K562 (cell line): ENCODE measurements around the gene NOTCH1. TPM values are rescaled to one million over a fixed set of nuclear protein-coding genes. Genes with fewer than 3 reads are reported as not detected.

Source experiments
- ATAC-seq: fragments of 200-7000 bp; cut with Tn5 transposase; 3 replicates; pipeline ENCODE4 v1.9.1; 2020; ENCODE audit warnings: moderate library complexity
- BruUV-seq: library from RNA; stranded (reverse); fragments of 400-500 nt; replicated peaks from 2 replicates; lab custom pipeline; 2021; lab: Mats Ljungman, UMichigan
- CTCF ChIA-PET: fragments of 300-600 bp; formaldehyde crosslinking; extraction: SDS; loops from one replicate; lab custom pipeline; 2021; ENCODE audit warnings: low intra/inter-chr PET ratio; lab: Yijun Ruan, JAX
- POLR2A ChIA-PET: fragments of 300-600, 350-650 bp; sonication (Branson Sonifier 250); formaldehyde crosslinking; extraction: SDS; loops from one replicate; lab custom pipeline; 2021; ENCODE audit warnings: antibody characterized with exemption, inconsistent platforms; lab: Yijun Ruan, JAX
- DNase-seq, 4 experiments: peaks; one replicate each; pipeline versions ENCODE4 v3.0.0 to v3.0.0-alpha.2; 2011 to 2018; ENCODE audit warnings: low spot score in 3 of 4, mixed read lengths in 3 of 4; ENCODE audit errors: extremely low read depth in 1 of 4
- FAIRE-seq: peaks from 2 replicates; lab custom pipeline; 2011; peaks lifted over from hg19 to GRCh38; lab: Jason Lieb, UNC
- H2AFZ ChIP-seq: 2 replicates; pipeline ENCODE4 v1.6.0; 2011; ENCODE audit warnings: low read depth, low read length, control low read depth, inconsistent platforms
- H3K27ac ChIP-seq: fragments of 200-600 bp; 3 replicates; pipeline ENCODE4 v1.8.0; 2011; ENCODE audit warnings: low read depth, mild to moderate bottlenecking, control low read depth, inconsistent platforms, low read length, moderate library complexity, mixed read lengths; ENCODE audit errors: extremely low read depth
- H3K27me3 ChIP-seq, 2 experiments: fragments of 300-600 bp in 1 of 2; 2 replicates in 1 of 2; 3 replicates in 1 of 2; pipeline versions ENCODE4 v1.6.0 to v1.8.0; 2011; ENCODE audit warnings: inconsistent platforms in 2 of 2, low read length in 2 of 2, mild to moderate bottlenecking in 1 of 2, mixed read lengths in 1 of 2, moderate library complexity in 1 of 2; ENCODE audit not compliant: control insufficient read depth in 2 of 2, insufficient read depth in 2 of 2
- H3K36me3 ChIP-seq: fragments of 300-600 bp; 3 replicates; pipeline ENCODE4 v1.8.0; 2011; ENCODE audit warnings: mild to moderate bottlenecking, low read length, inconsistent platforms; ENCODE audit not compliant: control insufficient read depth, insufficient read depth
- H3K4me1 ChIP-seq, 2 experiments: fragments of 200-600 bp in 1 of 2; replicated peaks in 1 of 2; 2 replicates in 1 of 2; 3 replicates in 1 of 2; pipeline versions ENCODE4 v1.5.1 to v1.8.0; 2011; ENCODE audit warnings: inconsistent platforms in 2 of 2, low read length in 2 of 2, mild to moderate bottlenecking in 1 of 2, mixed read lengths in 1 of 2, moderate library complexity in 1 of 2; ENCODE audit not compliant: control insufficient read depth in 2 of 2, insufficient read depth in 2 of 2
- H3K4me2 ChIP-seq: 2 replicates; pipeline ENCODE4 v1.6.1; 2011; ENCODE audit warnings: low read length, control low read depth, inconsistent platforms, mixed read lengths; ENCODE audit not compliant: insufficient read depth
- H3K4me3 ChIP-seq: fragments of 200-600 bp; sonication (generic), shearing (Covaris generic); 2 replicates; pipeline ENCODE4 v1.5.1; 2016; ENCODE audit warnings: control low read depth, inconsistent platforms
- H3K79me2 ChIP-seq: fragments of 200-600 bp; 3 replicates; pipeline ENCODE4 v1.8.0; 2011; ENCODE audit warnings: low read length, inconsistent platforms; ENCODE audit not compliant: control insufficient read depth, insufficient read depth
- H3K9ac ChIP-seq, 2 experiments: 2 replicates each; pipeline versions ENCODE4 v1.6.0 to v1.6.1; 2011; ENCODE audit warnings: low read depth in 2 of 2, low read length in 2 of 2, control low read depth in 1 of 2, inconsistent platforms in 1 of 2, mild to moderate bottlenecking in 1 of 2, mixed read lengths in 1 of 2; ENCODE audit not compliant: insufficient read depth in 1 of 2
- H3K9me1 ChIP-seq: one replicate; pipeline ENCODE4 v1.6.0; 2011; ENCODE audit warnings: inconsistent platforms, mild to moderate bottlenecking, low read length, moderate library complexity; ENCODE audit not compliant: control insufficient read depth, insufficient read depth
- H3K9me3 ChIP-seq: replicated peaks from 2 replicates; pipeline ENCODE4 v1.5.1; 2011; ENCODE audit warnings: low read depth, low read length, inconsistent platforms; ENCODE audit not compliant: control insufficient read depth, insufficient read depth
- H4K20me1 ChIP-seq: replicated peaks from 2 replicates; pipeline ENCODE4 v1.6.1; 2011; ENCODE audit warnings: low read length, inconsistent platforms, mixed read lengths; ENCODE audit not compliant: control insufficient read depth, insufficient read depth
- ILK ChIP-seq: fragments of 450-650 bp; IDR thresholded peaks from 2 replicates; pipeline ENCODE4 v1.6.1; 2016; ENCODE audit warnings: missing genetic modification characterization, low read depth, mild to moderate bottlenecking, missing compliant biosample characterization, moderate library complexity, borderline replicate concordance
- MAFF ChIP-seq: IDR thresholded peaks from 2 replicates; pipeline ENCODE4 v1.6.1; 2012; ENCODE audit warnings: low read length, improper control_type of control experiment
- MBD1 ChIP-seq: fragments of 250-450 bp; sonication (Bioruptor Pico); IDR thresholded peaks from 2 replicates; pipeline ENCODE4 v1.8.0; 2022; ENCODE audit warnings: inconsistent platforms
- MIER1 ChIP-seq: fragments of 450-650 bp; IDR thresholded peaks from 2 replicates; pipeline ENCODE4 v1.6.1; 2016; ENCODE audit warnings: antibody characterized with exemption, mild to moderate bottlenecking, low read depth
- SAP30 ChIP-seq: fragments of 200-600 bp; sonication (generic); IDR thresholded peaks from 2 replicates; pipeline ENCODE4 v1.6.1; 2012; ENCODE audit warnings: borderline replicate concordance, low read depth, mild to moderate bottlenecking, moderate library complexity, low read length, control low read depth, inconsistent platforms; ENCODE audit not compliant: insufficient read depth, poor library complexity, severe bottlenecking
- SMARCA4 ChIP-seq: fragments of 450-650 bp; IDR thresholded peaks from 2 replicates; pipeline ENCODE4 v1.6.1; 2016
- ZKSCAN1 ChIP-seq: fragments of 150-350 bp; IDR thresholded peaks from 2 replicates; pipeline ENCODE4 v1.6.1; 2016; ENCODE audit warnings: low read depth, low read length
- ZNF197 ChIP-seq: fragments of 200-800 bp; sonication (Bioruptor generic); IDR thresholded peaks from 2 replicates; pipeline ENCODE4 v1.6.1; 2016; ENCODE audit warnings: low read depth, missing genetic modification characterization, missing compliant biosample characterization
- ZNF318 ChIP-seq, 2 experiments: fragments of 450-650 bp; IDR thresholded peaks; 2 replicates each; pipeline ENCODE4 v1.6.1; 2016; ENCODE audit warnings: mild to moderate bottlenecking in 2 of 2, borderline replicate concordance in 1 of 2, low read depth in 1 of 2, moderate library complexity in 1 of 2
- WGBS: fragments of 100-300 bp; shearing (Covaris generic); methylation state at CpG from one replicate; pipeline ENCODE4 v1.1.6; 2016; ENCODE audit warnings: low coverage, mixed read lengths; ENCODE audit not compliant: insufficient coverage; ENCODE audit errors: missing lambda C conversion rate; 5-methylcytosine and 5-hydroxymethylcytosine counted together
- in situ Hi-C: fragments of 300-500 bp; cut with MboI; formaldehyde crosslinking; loops from 4 replicates; pipeline ENCODE4 v1.15.0; 2018; ENCODE audit warnings: inconsistent platforms, mixed read lengths
- intact Hi-C: fragments of 100-400 bp; cut with micrococcal nuclease; formaldehyde crosslinking; loops from 2 replicates; pipeline ENCODE4 v1.14.2; 2022
- polyA plus RNA-seq, 8 experiments: library from polyadenylated mRNA; depleted of rRNA in 4 of 8; stranded (reverse) in 5 of 8; unstranded in 3 of 8; fragments of >200 nt; fragmentation: Nextera tagmentation in 2 of 8; fragmentation: Illumina TruSeq in 1 of 8; extraction: Ambion mirVana in 2 of 8; extraction: Trizol in 1 of 8; gene quantifications; 2 replicates each; pipeline versions ENCODE4 v1.2.1 to v1.2.3, GENCODE V29; 2011 to 2014; ENCODE audit warnings: inconsistent platforms in 1 of 8, missing spikeins in 1 of 8
- total RNA-seq, 7 experiments: library from RNA; depleted of rRNA in 6 of 7; stranded (reverse); fragments of >200 nt in 6 of 7; fragmentation: Illumina TruSeq in 2 of 7; extraction: Trizol in 2 of 7; gene quantifications; 2 replicates each; pipeline versions ENCODE4 v1.2.1 to v1.2.3, GENCODE V29; 2011 to 2021; ENCODE audit warnings: low replicate concordance in 1 of 7

The NOTCH1 gene
- total and polyA plus RNA-seq, 9 of the 15 experiments (the other 6 are each of a cell fraction or from before 2014, with no cell fraction given), result 0.03 to 31.4 (median 2.3) TPM

GRCh38 chr9:136566553-136566895 is 20.7 kb upstream of the NOTCH1 start (continued):
- TF ChIP-seq SMARCA4 (no peak), ZKSCAN1 (no peak), ZNF197 (CRISPR knock-in tag) (no peak), MIER1 (no peak), MBD1 (CRISPR knock-in tag) (no peak)
- TF ChIP-seq, all 486 proteins: peak for 0

GRCh38 chr9:136565715-136566552 is 20.1 kb upstream of the NOTCH1 start:
- peaks cover 10 to 69% of the 10 kb centered on the region in 2 experiments; a peak in 4 of 5 replicates for H3K4me1 ChIP-seq
- H3K9me3 ChIP-seq, result no peaks in the 10 kb centered on the region
- in situ Hi-C loops (no loop called here), intact Hi-C loops (no loop called here)
- H3K27ac ChIP-seq, result no peak overlapping the region
- no TSS peak for BruUV-seq
- ATAC-seq (no peak), FAIRE-seq (no peak), DNase-seq (no peak)
- H3K27me3 ChIP-seq, result peaks cover 0 to 38% of the 10 kb centered on the region in 2 experiments; a peak in 3 of 5 replicates
- H3K9ac ChIP-seq, result no peak overlapping the region; a peak in 1 of 4 replicates
- no peaks in the 10 kb centered on the region for H3K79me2 ChIP-seq
- H3K36me3 ChIP-seq, result no peaks in the 10 kb centered on the region
- H2AFZ ChIP-seq, result no peak overlapping the region
- WGBS, result 56% methylated on average over 22 of the region's 26 CpGs
- ChIA-PET CTCF (no interaction called here), POLR2A (no interaction called here)
- H3K9me1 ChIP-seq, result no peaks in the 10 kb centered on the region
- no peak overlapping the region for H3K4me2 ChIP-seq
- H3K4me3 ChIP-seq, result no peak overlapping the region
- 0 out of 2 replicates have a peak, but pooled peaks cover 3% of the 10 kb centered on the region for H4K20me1 ChIP-seq
- TF ChIP-seq SAP30 (no peak), ZNF318 (IDR thresholded peaks at IDR 0.05; ENCODE audit: borderline replicate concordance in 1 of 2, low read depth in 1 of 2) (no peak), MAFF (no peak), ILK (no peak)
